Panc1 (cell line): Measurements from ENCODE around the gene PTPRF. TPM values are rescaled to one million over a fixed set of nuclear protein-coding genes. Genes with fewer than 3 reads are reported as not detected.

Experiments
- ATAC-seq: fragments of 200-7000 bp; cut with Tn5 transposase; 2 replicates; pipeline ENCODE4 v1.9.1; 2020; ENCODE audit warnings: mild to moderate bottlenecking, moderate library complexity
- BruUV-seq: library from RNA; stranded (reverse); fragments of 400-500 nt; replicated peaks from 2 replicates; lab custom pipeline; 2021; lab: Mats Ljungman, UMichigan
- CTCF ChIA-PET: fragments of 300-600 bp; sonication (Branson Sonifier 250); formaldehyde crosslinking; loops from one replicate; lab custom pipeline; 2022; ENCODE audit warnings: antibody characterized with exemption; lab: Charles Lee
- POLR2A ChIA-PET: fragments of 300-600 bp; sonication (Branson Sonifier 250); formaldehyde crosslinking; loops from one replicate; lab custom pipeline; 2022; ENCODE audit warnings: antibody characterized with exemption; lab: Charles Lee
- DNase-seq: peaks from one replicate; pipeline ENCODE4 v3.0.0-alpha.2; 2010; ENCODE audit warnings: low read depth, low spot score
- H3K27ac ChIP-seq: 2 replicates; pipeline ENCODE4 v1.5.1; 2011; ENCODE audit warnings: mild to moderate bottlenecking, low read length, inconsistent platforms
- H3K27me3 ChIP-seq: fragments of 200-500 bp; sonication (Bioruptor generic); 2 replicates; pipeline ENCODE4 v1.6.0; 2014; ENCODE audit warnings: low read length, inconsistent platforms; ENCODE audit not compliant: control insufficient read depth, insufficient read depth
- H3K36me3 ChIP-seq: fragments of 200-500 bp; sonication (Bioruptor generic); 2 replicates; pipeline ENCODE4 v1.5.1; 2014; ENCODE audit warnings: inconsistent platforms, mild to moderate bottlenecking, low read length, moderate library complexity; ENCODE audit not compliant: control insufficient read depth, insufficient read depth
- H3K4me1 ChIP-seq: 2 replicates; pipeline ENCODE4 v1.5.1; 2011; ENCODE audit warnings: inconsistent platforms, mild to moderate bottlenecking, low read length, moderate library complexity; ENCODE audit not compliant: control insufficient read depth, insufficient read depth
- H3K4me3 ChIP-seq, 2 experiments: 2 replicates each; pipeline ENCODE4 v1.5.1; 2011 to 2012; ENCODE audit warnings: low read depth in 2 of 2, low read length in 2 of 2, mild to moderate bottlenecking in 2 of 2, inconsistent platforms in 1 of 2, moderate library complexity in 1 of 2
- H3K9me3 ChIP-seq: fragments of 200-500 bp; sonication (Bioruptor generic); 2 replicates; pipeline ENCODE4 v1.5.1; 2014; ENCODE audit warnings: low read depth, mild to moderate bottlenecking, inconsistent platforms, low read length, moderate library complexity; ENCODE audit not compliant: control insufficient read depth, insufficient read depth
- POLR2AphosphoS5 ChIP-seq: IDR thresholded peaks from 2 replicates; pipeline ENCODE4 v1.6.1; 2012; ENCODE audit warnings: mild to moderate bottlenecking, low read depth, low read length, moderate library complexity
- SIN3A ChIP-seq: IDR thresholded peaks from 2 replicates; pipeline ENCODE4 v1.6.1; 2012; ENCODE audit warnings: low read depth, mild to moderate bottlenecking, low read length, moderate library complexity, borderline replicate concordance; ENCODE audit not compliant: insufficient read depth
- TCF7L2 ChIP-seq: IDR thresholded peaks from 2 replicates; pipeline ENCODE4 v1.6.1; 2011; ENCODE audit warnings: mild to moderate bottlenecking, low read depth, low read length, inconsistent platforms
- in situ Hi-C: cut with HindIII; loops from 2 replicates; pipeline ENCODE4 v1.10.0; 2016; ENCODE audit warnings: low sequenced_read_pairs, low pct_unique_long_range_greater_than_20kb
- intact Hi-C: fragments of 100-400 bp; cut with micrococcal nuclease; formaldehyde crosslinking; loops from one replicate; pipeline ENCODE4 v1.10.0; 2022; ENCODE audit not compliant: unreplicated experiment
- total RNA-seq: library from RNA; stranded (reverse); gene quantifications from one replicate; pipeline ENCODE4 v1.2.1, GENCODE V29; 2021; ENCODE audit not compliant: unreplicated experiment
- TF ChIP-seq, protein P1 (sequence below), 2 experiments: IDR thresholded peaks; 2 replicates each; pipeline ENCODE4 v1.6.1; 2011 to 2012; ENCODE audit warnings: low read depth in 2 of 2, control low read depth in 1 of 2, low read length in 1 of 2, mild to moderate bottlenecking in 1 of 2, moderate library complexity in 1 of 2; ENCODE audit not compliant: insufficient read depth in 1 of 2
- TF ChIP-seq, protein P2 (sequence below): fragments of 450-650 bp; IDR thresholded peaks from 2 replicates; pipeline ENCODE4 v1.5.1; 2017; ENCODE audit warnings: mild to moderate bottlenecking

The PTPRF gene
- total RNA-seq, 1 experiment from 2014 or later = 77.5 TPM

DNA sequence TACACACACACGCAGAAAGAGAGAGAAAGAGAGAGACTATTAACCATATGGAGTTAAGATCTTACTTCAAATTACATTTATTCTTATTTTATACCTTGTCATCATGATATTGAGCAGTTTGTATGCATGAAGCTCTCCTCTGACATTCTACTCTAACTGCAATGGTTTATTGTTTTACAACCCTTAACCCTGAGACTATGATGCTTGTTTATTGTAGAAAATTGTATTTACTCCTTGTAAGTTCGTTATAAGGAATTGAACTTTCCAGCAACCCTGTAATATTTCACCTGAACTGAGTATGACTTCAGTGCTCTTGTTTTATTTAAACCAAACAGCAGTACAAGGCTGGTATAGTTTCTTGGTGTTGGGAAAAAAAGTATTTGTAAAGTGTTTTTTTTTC is 18.6 kb upstream of the PTPRF start:
- H3K4me3 ChIP-seq = no peak overlapping the region
- H3K27ac ChIP-seq = no peak overlapping the region
- DNase-seq (no peak), ATAC-seq (no peak)
- TF ChIP-seq SIN3A (no peak), TCF7L2 (no peak), POLR2AphosphoS5 (no peak)
- TF ChIP-seq, protein P1, sequence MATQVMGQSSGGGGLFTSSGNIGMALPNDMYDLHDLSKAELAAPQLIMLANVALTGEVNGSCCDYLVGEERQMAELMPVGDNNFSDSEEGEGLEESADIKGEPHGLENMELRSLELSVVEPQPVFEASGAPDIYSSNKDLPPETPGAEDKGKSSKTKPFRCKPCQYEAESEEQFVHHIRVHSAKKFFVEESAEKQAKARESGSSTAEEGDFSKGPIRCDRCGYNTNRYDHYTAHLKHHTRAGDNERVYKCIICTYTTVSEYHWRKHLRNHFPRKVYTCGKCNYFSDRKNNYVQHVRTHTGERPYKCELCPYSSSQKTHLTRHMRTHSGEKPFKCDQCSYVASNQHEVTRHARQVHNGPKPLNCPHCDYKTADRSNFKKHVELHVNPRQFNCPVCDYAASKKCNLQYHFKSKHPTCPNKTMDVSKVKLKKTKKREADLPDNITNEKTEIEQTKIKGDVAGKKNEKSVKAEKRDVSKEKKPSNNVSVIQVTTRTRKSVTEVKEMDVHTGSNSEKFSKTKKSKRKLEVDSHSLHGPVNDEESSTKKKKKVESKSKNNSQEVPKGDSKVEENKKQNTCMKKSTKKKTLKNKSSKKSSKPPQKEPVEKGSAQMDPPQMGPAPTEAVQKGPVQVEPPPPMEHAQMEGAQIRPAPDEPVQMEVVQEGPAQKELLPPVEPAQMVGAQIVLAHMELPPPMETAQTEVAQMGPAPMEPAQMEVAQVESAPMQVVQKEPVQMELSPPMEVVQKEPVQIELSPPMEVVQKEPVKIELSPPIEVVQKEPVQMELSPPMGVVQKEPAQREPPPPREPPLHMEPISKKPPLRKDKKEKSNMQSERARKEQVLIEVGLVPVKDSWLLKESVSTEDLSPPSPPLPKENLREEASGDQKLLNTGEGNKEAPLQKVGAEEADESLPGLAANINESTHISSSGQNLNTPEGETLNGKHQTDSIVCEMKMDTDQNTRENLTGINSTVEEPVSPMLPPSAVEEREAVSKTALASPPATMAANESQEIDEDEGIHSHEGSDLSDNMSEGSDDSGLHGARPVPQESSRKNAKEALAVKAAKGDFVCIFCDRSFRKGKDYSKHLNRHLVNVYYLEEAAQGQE (IDR thresholded peaks at IDR 0.05; ENCODE audit: insufficient read depth in 1 of 2, low read depth in 2 of 2, low read length in 1 of 2) = no peak
- TF ChIP-seq, protein P2, sequence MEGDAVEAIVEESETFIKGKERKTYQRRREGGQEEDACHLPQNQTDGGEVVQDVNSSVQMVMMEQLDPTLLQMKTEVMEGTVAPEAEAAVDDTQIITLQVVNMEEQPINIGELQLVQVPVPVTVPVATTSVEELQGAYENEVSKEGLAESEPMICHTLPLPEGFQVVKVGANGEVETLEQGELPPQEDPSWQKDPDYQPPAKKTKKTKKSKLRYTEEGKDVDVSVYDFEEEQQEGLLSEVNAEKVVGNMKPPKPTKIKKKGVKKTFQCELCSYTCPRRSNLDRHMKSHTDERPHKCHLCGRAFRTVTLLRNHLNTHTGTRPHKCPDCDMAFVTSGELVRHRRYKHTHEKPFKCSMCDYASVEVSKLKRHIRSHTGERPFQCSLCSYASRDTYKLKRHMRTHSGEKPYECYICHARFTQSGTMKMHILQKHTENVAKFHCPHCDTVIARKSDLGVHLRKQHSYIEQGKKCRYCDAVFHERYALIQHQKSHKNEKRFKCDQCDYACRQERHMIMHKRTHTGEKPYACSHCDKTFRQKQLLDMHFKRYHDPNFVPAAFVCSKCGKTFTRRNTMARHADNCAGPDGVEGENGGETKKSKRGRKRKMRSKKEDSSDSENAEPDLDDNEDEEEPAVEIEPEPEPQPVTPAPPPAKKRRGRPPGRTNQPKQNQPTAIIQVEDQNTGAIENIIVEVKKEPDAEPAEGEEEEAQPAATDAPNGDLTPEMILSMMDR = no peak
- intact Hi-C loops (no loop called here), in situ Hi-C loops (no loop called here)
- no peaks in the 10 kb centered on the region for H3K9me3 ChIP-seq
- no peaks in the 10 kb centered on the region for H3K36me3 ChIP-seq
- H3K4me1 ChIP-seq = no peaks in the 10 kb centered on the region
- ChIA-PET POLR2A (no interaction called here), CTCF (no interaction called here)
- H3K27me3 ChIP-seq = no peaks in the 10 kb centered on the region
- no TSS peak for BruUV-seq

DNA sequence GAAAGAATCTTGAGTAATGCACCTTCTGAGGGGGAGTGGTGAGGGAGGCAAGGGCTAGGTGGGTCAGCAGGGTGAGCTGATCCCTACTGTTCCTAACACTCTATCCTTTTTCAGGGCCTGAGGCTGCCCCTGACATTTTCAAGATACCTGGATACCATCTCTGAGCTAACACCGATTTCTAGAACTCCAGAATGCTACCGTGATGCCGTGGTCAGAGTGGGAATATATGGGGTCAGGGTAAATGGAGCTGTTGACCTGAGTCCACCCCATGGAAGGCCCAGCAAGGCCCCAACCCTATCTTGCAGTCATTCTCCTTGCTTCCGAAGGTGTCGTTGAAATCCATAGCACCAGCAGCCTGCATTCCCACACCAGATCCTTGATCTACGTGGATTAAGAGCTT is 18.0 kb upstream of the PTPRF start:
- H3K27ac ChIP-seq = no peak overlapping the region
- no peak overlapping the region for H3K4me3 ChIP-seq
- BruUV-seq = no TSS peak
- H3K9me3 ChIP-seq = no peaks in the 10 kb centered on the region
- intact Hi-C loops = no loop called here
- CTCF ChIA-PET = no interaction called here
- DNase-seq = no peak
- H3K27me3 ChIP-seq = no peaks in the 10 kb centered on the region
- in situ Hi-C loops = no loop called here
- TF ChIP-seq SIN3A (no peak), TCF7L2 (no peak)
- TF ChIP-seq, protein P1 (IDR thresholded peaks at IDR 0.05; ENCODE audit: insufficient read depth in 1 of 2, low read depth in 2 of 2, low read length in 1 of 2) = no peak
- TF ChIP-seq, protein P2 = no peak
- ATAC-seq = no peak
- H3K4me1 ChIP-seq = no peaks in the 10 kb centered on the region
- no peaks in the 10 kb centered on the region for H3K36me3 ChIP-seq
- POLR2A ChIA-PET = no interaction called here
